NCI-H510A treated with DMSO at 0.1 percent for 48 hours (cell line): ENCODE measurements around the gene CD96.
"Not testable (repeated sequence)": the region's sequence is repeated elsewhere in the genome, so short reads cannot be mapped to it uniquely, and the experiment has no call there.

Experiments
- DNase-seq: peaks from one replicate; lab custom pipeline; 2025; lab: John Stamatoyannopoulos, UW

The CD96 gene

GRCh38 chr3:111621535-111621934 is 79.5 kb downstream of the CD96 start:
- DNase-seq: no peak

- DNase-seq: no peak
Observed at GRCh38 chr3:111627092-111627491, 85.1 kb downstream of the CD96 start.

GRCh38 chr3:111629018-111629417 is 87.0 kb downstream of the CD96 start:
- not testable (repeated sequence) for DNase-seq

- DNase-seq: not testable (repeated sequence)
Observed at GRCh38 chr3:111630638-111631037, 88.6 kb downstream of the CD96 start.

GRCh38 chr3:111635403-111635802 is 93.4 kb downstream of the CD96 start:
- DNase-seq: no peak

- no peak for DNase-seq
Observed at GRCh38 chr3:111636366-111636885, 94.4 kb downstream of the CD96 start.

GRCh38 chr3:111639316-111639715 is 97.3 kb downstream of the CD96 start:
- DNase-seq: no peak

GRCh38 chr3:111648991-111649579 is 107.1 kb downstream of the CD96 start:
- no peak for DNase-seq

GRCh38 chr3:111650378-111651275 is 108.6 kb downstream of the CD96 start:
- no peak for DNase-seq

- DNase-seq: no peak
Observed at GRCh38 chr3:111652492-111653180, 110.6 kb downstream of the CD96 start.

GRCh38 chr3:111653766-111654165 is 111.8 kb downstream of the CD96 start:
- DNase-seq: no peak

GRCh38 chr3:111662012-111662411 is 120.0 kb downstream of the CD96 start:
- DNase-seq: no peak

- DNase-seq: no peak
Observed at GRCh38 chr3:111662907-111663306, 120.9 kb downstream of the CD96 start.

- no peak for DNase-seq
Observed at GRCh38 chr3:111666041-111666735, 124.2 kb downstream of the CD96 start.

GRCh38 chr3:111667170-111667569 is 125.2 kb downstream of the CD96 start:
- DNase-seq: no peak

- no peak for DNase-seq
Observed at GRCh38 chr3:111667621-111668239, 125.7 kb downstream of the CD96 start.

GRCh38 chr3:111668326-111668725 is 126.3 kb downstream of the CD96 start:
- no peak for DNase-seq

GRCh38 chr3:111668888-111669488 is 127.0 kb downstream of the CD96 start:
- DNase-seq: peak; percentile 33

- no peak for DNase-seq
Observed at GRCh38 chr3:111669926-111670630, 128.1 kb downstream of the CD96 start.

GRCh38 chr3:111672461-111672860 is 130.5 kb downstream of the CD96 start:
- DNase-seq: not testable (repeated sequence)

- DNase-seq: no peak
Observed at GRCh38 chr3:111675846-111676210, 133.8 kb downstream of the CD96 start.
